ENCODE data around the gene CREB3. TPM values are rescaled to one million over a fixed set of nuclear protein-coding genes. Genes with fewer than 3 reads are reported as not detected.

CREB3 gene
- total RNA-seq, 1 experiment from 2014 or later: 54.1 TPM

- BruUV-seq (replicated peaks): no TSS peak
- H3K36me3 ChIP-seq (ENCODE audit: control insufficient read depth, insufficient read depth, low read length): peaks cover 1% of the 10 kb centered on the region
- peaks cover 8% of the 10 kb centered on the region for H3K4me1 ChIP-seq
- Mint-ChIP-seq H3K4me3 (ENCODE audit: unreplicated experiment) (no peak overlapping the region), H3K4me1 (ENCODE audit: low read depth, unreplicated experiment) (no peaks in the 10 kb centered on the region), H3K36me3 (ENCODE audit: insufficient read depth, unreplicated experiment) (peaks cover 15% of the 10 kb centered on the region), H3K27me3 (ENCODE audit: insufficient read depth, unreplicated experiment) (no peaks in the 10 kb centered on the region), H3K9me3 (ENCODE audit: unreplicated experiment) (no peaks in the 10 kb centered on the region), H3K27ac (ENCODE audit: unreplicated experiment) (no peak overlapping the region)
- CTCF ChIA-PET: interaction anchor here (0.5 to 4.8 kb wide), 24 partner anchors 9 to 1848 kb away, joined by 3 to 35 read pairs (median 4); partner anchors contain the start of genes ARHGEF39, CA9, CCDC107 and CREB3
- peak; percentile 68 to 76 for DNase-seq
- TF ChIP-seq, protein P1, sequence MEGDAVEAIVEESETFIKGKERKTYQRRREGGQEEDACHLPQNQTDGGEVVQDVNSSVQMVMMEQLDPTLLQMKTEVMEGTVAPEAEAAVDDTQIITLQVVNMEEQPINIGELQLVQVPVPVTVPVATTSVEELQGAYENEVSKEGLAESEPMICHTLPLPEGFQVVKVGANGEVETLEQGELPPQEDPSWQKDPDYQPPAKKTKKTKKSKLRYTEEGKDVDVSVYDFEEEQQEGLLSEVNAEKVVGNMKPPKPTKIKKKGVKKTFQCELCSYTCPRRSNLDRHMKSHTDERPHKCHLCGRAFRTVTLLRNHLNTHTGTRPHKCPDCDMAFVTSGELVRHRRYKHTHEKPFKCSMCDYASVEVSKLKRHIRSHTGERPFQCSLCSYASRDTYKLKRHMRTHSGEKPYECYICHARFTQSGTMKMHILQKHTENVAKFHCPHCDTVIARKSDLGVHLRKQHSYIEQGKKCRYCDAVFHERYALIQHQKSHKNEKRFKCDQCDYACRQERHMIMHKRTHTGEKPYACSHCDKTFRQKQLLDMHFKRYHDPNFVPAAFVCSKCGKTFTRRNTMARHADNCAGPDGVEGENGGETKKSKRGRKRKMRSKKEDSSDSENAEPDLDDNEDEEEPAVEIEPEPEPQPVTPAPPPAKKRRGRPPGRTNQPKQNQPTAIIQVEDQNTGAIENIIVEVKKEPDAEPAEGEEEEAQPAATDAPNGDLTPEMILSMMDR (IDR thresholded peaks at IDR 0.05; ENCODE audit: insufficient read depth in 1 of 2, low read depth in 1 of 2, low read length in 1 of 2, severe bottlenecking in 1 of 2, unreplicated experiment in 1 of 2): peak; percentile 70 to 90
- H3K4me3 ChIP-seq (ENCODE audit: low read depth, low read length): no peak overlapping the region
- H3K9me3 ChIP-seq: no peaks in the 10 kb centered on the region
- H3K27me3 ChIP-seq (replicated peaks; ENCODE audit: control insufficient read depth, insufficient read depth, low read length): no peaks in the 10 kb centered on the region
- POLR2A ChIA-PET: interaction anchor here (0.5 to 1.6 kb wide), 5 partner anchors 31 to 50 kb away, joined by 3 to 9 read pairs (median 7); partner anchors contain the start of gene ARHGEF39
- intact Hi-C loops (cut with micrococcal nuclease; ENCODE audit: unreplicated experiment): loop anchor here (1.0 kb wide), 2 partner anchors 27 to 36 kb away; partner anchors contain the start of genes CREB3 and TLN1
These were observed 35.8 kb upstream of the CREB3 start for GRCh38 chr9:35696520-35697215.

DNA sequence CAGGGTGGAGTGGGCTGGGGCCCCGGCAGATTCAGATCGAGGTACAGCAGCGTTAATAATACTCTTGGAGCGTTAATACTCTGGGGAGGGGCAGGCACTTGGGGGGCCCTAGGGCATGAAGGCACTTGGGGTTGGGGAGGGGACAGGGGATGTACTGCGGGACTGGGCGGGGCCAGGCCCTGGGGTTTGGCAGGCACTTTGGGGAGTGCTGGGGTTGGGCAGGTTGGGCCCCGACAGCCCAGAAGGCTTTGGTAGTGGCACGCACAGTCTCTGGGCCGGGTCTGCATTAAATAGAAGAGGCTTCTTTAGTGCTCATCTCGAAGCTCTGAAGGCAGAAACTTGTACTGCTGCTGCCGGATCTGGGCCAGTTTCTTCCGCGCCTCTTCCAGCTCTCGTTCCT is 35.0 kb upstream of the CREB3 start:
- Histone ChIP-seq H3K27me3 (replicated peaks; ENCODE audit: control insufficient read depth, insufficient read depth, low read length) (no peaks in the 10 kb centered on the region), H3K4me3 (ENCODE audit: low read depth, low read length) (no peak overlapping the region), H3K36me3 (ENCODE audit: control insufficient read depth, insufficient read depth, low read length) (peaks cover 1% of the 10 kb centered on the region), H3K4me1 (peaks cover 8% of the 10 kb centered on the region), H3K9me3 (no peaks in the 10 kb centered on the region)
- POLR2A ChIA-PET: interaction anchor here (1.2 to 1.5 kb wide), 2 partner anchors 36 to 51 kb away, joined by 7 to 8 read pairs; no protein-coding TSS in a partner anchor
- H3K27ac Mint-ChIP-seq (ENCODE audit: unreplicated experiment): no peak overlapping the region
- no peak overlapping the region for H3K4me3 Mint-ChIP-seq (ENCODE audit: unreplicated experiment)
- no peak for DNase-seq
- TSS peak; percentile 88 for BruUV-seq (replicated peaks)
- H3K36me3 Mint-ChIP-seq (ENCODE audit: insufficient read depth, unreplicated experiment): peaks cover 15% of the 10 kb centered on the region
- CTCF ChIA-PET: interaction anchor here (1.2 to 4.8 kb wide), 10 partner anchors 11 to 94 kb away, joined by 3 to 35 read pairs (median 6); partner anchors contain the start of genes ARHGEF39, CA9, GBA2 and RGP1
- no peaks in the 10 kb centered on the region for H3K4me1 Mint-ChIP-seq (ENCODE audit: low read depth, unreplicated experiment)
- H3K9me3 Mint-ChIP-seq (ENCODE audit: unreplicated experiment): no peaks in the 10 kb centered on the region
- no peaks in the 10 kb centered on the region for H3K27me3 Mint-ChIP-seq (ENCODE audit: insufficient read depth, unreplicated experiment)
- TF ChIP-seq, protein P1 (IDR thresholded peaks at IDR 0.05; ENCODE audit: insufficient read depth in 1 of 2, low read depth in 1 of 2, low read length in 1 of 2, severe bottlenecking in 1 of 2, unreplicated experiment in 1 of 2): no peak
- intact Hi-C loops (cut with micrococcal nuclease; ENCODE audit: unreplicated experiment): no loop called here

DNA sequence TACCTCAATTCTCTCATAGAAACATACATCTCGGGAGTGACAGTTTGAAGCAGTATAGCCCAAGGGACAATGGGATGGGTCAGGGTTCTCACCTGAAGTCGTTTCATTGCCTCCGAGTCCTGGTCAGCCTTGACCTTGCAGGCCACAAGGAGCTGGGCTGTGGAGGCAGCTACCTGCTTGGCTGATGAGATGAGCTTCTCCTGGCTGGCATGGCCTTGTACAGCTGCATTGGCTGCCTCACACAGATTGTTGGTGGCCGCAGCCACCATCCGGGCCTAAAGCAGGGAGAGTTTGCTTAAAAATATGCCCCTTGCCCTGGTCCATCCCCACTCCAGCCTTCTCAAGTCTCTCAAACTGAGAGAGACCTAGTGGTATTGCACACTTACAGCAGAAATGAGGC is 34.2 kb upstream of the CREB3 start:
- ChIA-PET CTCF (interaction anchor here (0.7 to 4.8 kb wide), 3 partner anchors 25 to 40 kb away, joined by 3 to 35 read pairs (median 5); partner anchors contain the start of genes ARHGEF39, CA9, CCDC107 and RMRP), POLR2A (no interaction called here)
- Mint-ChIP-seq H3K27me3 (ENCODE audit: insufficient read depth, unreplicated experiment) (no peaks in the 10 kb centered on the region), H3K27ac (ENCODE audit: unreplicated experiment) (no peak overlapping the region), H3K4me1 (ENCODE audit: low read depth, unreplicated experiment) (no peaks in the 10 kb centered on the region), H3K9me3 (ENCODE audit: unreplicated experiment) (no peaks in the 10 kb centered on the region), H3K4me3 (ENCODE audit: unreplicated experiment) (no peak overlapping the region), H3K36me3 (ENCODE audit: insufficient read depth, unreplicated experiment) (peaks cover 21% of the 10 kb centered on the region)
- no peak for DNase-seq
- Histone ChIP-seq H3K36me3 (ENCODE audit: control insufficient read depth, insufficient read depth, low read length) (peaks cover 1% of the 10 kb centered on the region), H3K9me3 (no peaks in the 10 kb centered on the region), H3K27me3 (replicated peaks; ENCODE audit: control insufficient read depth, insufficient read depth, low read length) (no peaks in the 10 kb centered on the region), H3K4me1 (peaks cover 8% of the 10 kb centered on the region), H3K4me3 (ENCODE audit: low read depth, low read length) (no peak overlapping the region)
- intact Hi-C loops (cut with micrococcal nuclease; ENCODE audit: unreplicated experiment): no loop called here
- BruUV-seq (replicated peaks): no TSS peak
- TF ChIP-seq, protein P1 (IDR thresholded peaks at IDR 0.05; ENCODE audit: insufficient read depth in 1 of 2, low read depth in 1 of 2, low read length in 1 of 2, severe bottlenecking in 1 of 2, unreplicated experiment in 1 of 2): no peak
